Ascending aorta (tissue), 2 donors: ENCODE measurements around the gene ZFC3H1. TPM values are rescaled to one million over a fixed set of nuclear protein-coding genes. Genes with fewer than 3 reads are reported as not detected.

Experiments used
- DNase-seq, 2 donors: peaks; one replicate each; pipeline ENCODE4 v3.0.0-alpha.2; 2019; ENCODE audit warnings: low spot score in 2 of 2
- H3K27ac ChIP-seq, 2 donors: fragments of 200-600 bp; sonication (generic); one replicate each; pipeline ENCODE4 v1.5.1; 2016 to 2017; ENCODE audit warnings: mild to moderate bottlenecking in 1 of 2
- H3K27me3 ChIP-seq: fragments of 200-600 bp; sonication (generic); one replicate; pipeline ENCODE4 v1.5.1; 2017
- H3K36me3 ChIP-seq, 2 donors: fragments of 200-600 bp; sonication (generic); one replicate each; pipeline ENCODE4 v1.5.1; 2016
- H3K4me1 ChIP-seq, 2 donors: fragments of 200-600 bp; sonication (generic); one replicate each; pipeline ENCODE4 v1.5.1; 2016 to 2017; ENCODE audit warnings: mild to moderate bottlenecking in 1 of 2
- H3K4me3 ChIP-seq, 2 donors: fragments of 200-600 bp; sonication (generic); one replicate each; pipeline ENCODE4 v1.5.1; 2016 to 2017; ENCODE audit warnings: mild to moderate bottlenecking in 1 of 2
- H3K9me3 ChIP-seq, 2 donors: fragments of 200-600 bp; sonication (generic); one replicate each; pipeline ENCODE4 v1.5.1; 2016
- CTCF ChIP-seq, 3 experiments: fragments of 200-600 bp in 2 of 3; fragments of 450-650 bp in 1 of 3; sonication (generic) in 2 of 3; IDR thresholded peaks; one replicate each; pipeline ENCODE4 v1.5.1; 2016 to 2019; ENCODE audit warnings: antibody characterized with exemption in 3 of 3, mild to moderate bottlenecking in 1 of 3, moderate library complexity in 1 of 3
- intact Hi-C: fragments of 100-400 bp; cut with DNase I; formaldehyde crosslinking; loops from one replicate; pipeline ENCODE4 v1.15.1; 2023
- total RNA-seq: library from RNA; depleted of rRNA; stranded (reverse); fragments of >200 nt; gene quantifications from one replicate; pipeline ENCODE4 v1.1.0, GENCODE V29; 2016

The ZFC3H1 gene
- total RNA-seq, 1 donor from 2014 or later: 15.8 TPM

DNA sequence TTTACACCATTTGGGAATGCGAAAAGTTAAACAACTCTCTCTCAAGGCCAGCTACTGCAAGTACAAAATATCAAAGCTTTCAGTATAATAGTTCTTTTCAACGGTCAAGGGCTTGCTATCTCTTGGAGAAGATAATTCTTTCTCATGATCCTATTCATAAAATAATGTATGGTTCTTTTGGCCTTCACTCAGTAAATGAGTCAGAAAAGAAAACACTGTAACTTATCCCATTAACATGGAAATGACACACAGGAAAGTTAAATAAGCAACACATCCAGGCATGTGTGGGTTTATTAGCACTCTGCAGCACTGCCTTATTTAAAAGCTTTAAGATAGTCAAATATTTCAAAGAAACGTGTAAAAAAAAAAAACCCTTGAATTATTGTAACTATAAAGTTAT, 36.9 kb downstream of the ZFC3H1 start:
- Histone ChIP-seq H3K27ac (no peak overlapping the region), H3K4me3 (no peak overlapping the region), H3K27me3 (no peaks in the 10 kb centered on the region), H3K9me3 (no peaks in the 10 kb centered on the region), H3K36me3 (peaks cover 70 to 91% of the 10 kb centered on the region in 2 donors), H3K4me1 (peaks cover 0 to 2% of the 10 kb centered on the region in 2 donors)
- no peak for TF ChIP-seq CTCF (IDR thresholded peaks at IDR 0.05)
- intact Hi-C loops: no loop called here
- DNase-seq: no peak

DNA sequence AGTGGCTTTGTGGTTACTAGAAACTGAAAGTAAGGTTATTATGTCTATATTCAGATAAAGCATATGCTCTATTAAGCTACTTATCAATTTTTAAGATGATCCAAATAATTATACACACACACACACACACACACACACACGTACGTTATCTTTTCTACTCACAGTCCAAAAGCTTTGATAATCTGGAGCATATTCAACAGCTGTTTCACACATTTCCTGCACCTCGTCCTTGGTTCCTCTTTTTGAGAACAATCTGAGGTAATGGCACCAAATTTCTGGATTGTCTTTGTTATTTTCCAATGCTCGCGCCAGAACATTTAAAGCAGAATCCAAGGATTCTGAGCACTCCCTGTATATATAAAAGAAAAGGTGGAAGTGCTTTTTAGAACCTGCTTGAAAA, 37.5 kb downstream of the ZFC3H1 start:
- Histone ChIP-seq H3K36me3 (peaks cover 68 to 89% of the 10 kb centered on the region in 2 donors), H3K27ac (no peak overlapping the region), H3K9me3 (no peaks in the 10 kb centered on the region), H3K4me3 (no peak overlapping the region), H3K4me1 (peaks cover 0 to 2% of the 10 kb centered on the region in 2 donors), H3K27me3 (no peaks in the 10 kb centered on the region)
- no peak for TF ChIP-seq CTCF (IDR thresholded peaks at IDR 0.05)
- intact Hi-C loops: no loop called here
- no peak for DNase-seq

- Histone ChIP-seq H3K9me3 (no peaks in the 10 kb centered on the region), H3K4me3 (no peak overlapping the region), H3K4me1 (peaks cover 0 to 2% of the 10 kb centered on the region in 2 donors), H3K27me3 (no peaks in the 10 kb centered on the region), H3K36me3 (peaks cover 61 to 87% of the 10 kb centered on the region in 2 donors), H3K27ac (no peak overlapping the region)
- intact Hi-C loops: no loop called here
- DNase-seq: no peak
- no peak for TF ChIP-seq CTCF (IDR thresholded peaks at IDR 0.05)
These were observed 38.2 kb downstream of the ZFC3H1 start for GRCh38 chr12:71625476-71625875.

DNA sequence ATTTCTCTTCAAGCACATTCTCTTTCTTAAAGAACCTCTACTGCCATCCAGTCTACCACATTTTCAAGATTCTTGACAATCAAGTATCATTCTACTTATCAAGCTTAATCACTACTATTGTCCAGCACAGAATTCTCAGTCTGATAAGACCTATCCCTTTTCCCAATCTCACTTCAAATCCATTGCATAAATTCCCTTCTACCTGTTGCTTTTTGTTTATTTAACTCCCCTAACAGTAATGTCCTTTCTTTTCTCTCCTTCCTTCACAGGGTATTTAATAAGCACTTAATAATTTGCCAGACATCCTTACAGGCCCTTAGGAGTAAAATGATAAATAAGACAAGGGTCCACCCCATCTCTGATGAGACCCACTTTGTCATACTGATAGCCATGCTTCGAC, 41.7 kb downstream of the ZFC3H1 start:
- no peaks in the 10 kb centered on the region for H3K9me3 ChIP-seq
- intact Hi-C loops: no loop called here
- H3K36me3 ChIP-seq: peaks cover 62 to 89% of the 10 kb centered on the region in 2 donors
- DNase-seq: no peak
- no peak overlapping the region for H3K27ac ChIP-seq
- TF ChIP-seq CTCF (IDR thresholded peaks at IDR 0.05): no peak
- H3K4me1 ChIP-seq: peaks cover 0 to 2% of the 10 kb centered on the region in 2 donors
- no peaks in the 10 kb centered on the region for H3K27me3 ChIP-seq
- no peak overlapping the region for H3K4me3 ChIP-seq

DNA sequence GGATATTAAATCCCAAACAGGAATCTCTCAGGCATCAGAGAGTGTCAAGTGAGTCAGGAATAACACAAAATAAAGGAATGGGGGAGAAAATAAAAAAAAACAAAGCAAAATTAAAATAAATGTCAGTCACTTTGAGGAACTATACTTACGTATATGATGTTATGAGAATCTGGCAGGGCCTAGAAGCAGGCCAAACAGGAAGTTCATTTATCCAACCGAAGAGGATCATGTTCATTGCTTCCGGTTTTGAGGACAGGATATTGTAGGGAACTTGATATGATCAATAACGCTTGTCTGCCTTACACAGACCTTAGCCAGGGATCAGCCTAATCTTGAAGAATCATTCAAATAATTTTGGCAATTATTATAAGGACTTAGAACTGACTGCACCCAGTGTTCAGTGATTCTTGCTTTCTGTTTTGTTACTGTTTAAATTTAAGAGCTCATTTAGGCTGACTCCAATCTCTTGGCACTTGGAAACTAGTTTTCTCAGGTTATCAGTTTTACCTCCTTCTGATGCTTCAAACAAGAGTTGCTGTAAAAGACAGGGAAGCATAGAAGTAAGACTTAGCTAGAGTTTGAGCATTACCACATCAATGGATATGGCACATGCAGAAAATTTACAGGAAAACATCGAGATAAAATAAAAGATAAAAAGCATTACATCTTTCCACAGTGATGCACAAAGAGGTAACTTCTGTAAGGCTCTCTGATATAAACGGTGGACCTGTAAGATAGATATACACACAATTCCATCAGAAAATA, 53.4 kb downstream of the ZFC3H1 start:
- intact Hi-C loops: no loop called here
- Histone ChIP-seq H3K27me3 (no peaks in the 10 kb centered on the region), H3K27ac (no peak overlapping the region), H3K36me3 (peaks cover 63% of the 10 kb centered on the region in 2 donors), H3K9me3 (no peaks in the 10 kb centered on the region), H3K4me1 (no peaks in the 10 kb centered on the region), H3K4me3 (no peak overlapping the region)
- no peak for TF ChIP-seq CTCF (IDR thresholded peaks at IDR 0.05)
- DNase-seq: no peak
